Measurements from ENCODE around the gene ABHD6.

DNA sequence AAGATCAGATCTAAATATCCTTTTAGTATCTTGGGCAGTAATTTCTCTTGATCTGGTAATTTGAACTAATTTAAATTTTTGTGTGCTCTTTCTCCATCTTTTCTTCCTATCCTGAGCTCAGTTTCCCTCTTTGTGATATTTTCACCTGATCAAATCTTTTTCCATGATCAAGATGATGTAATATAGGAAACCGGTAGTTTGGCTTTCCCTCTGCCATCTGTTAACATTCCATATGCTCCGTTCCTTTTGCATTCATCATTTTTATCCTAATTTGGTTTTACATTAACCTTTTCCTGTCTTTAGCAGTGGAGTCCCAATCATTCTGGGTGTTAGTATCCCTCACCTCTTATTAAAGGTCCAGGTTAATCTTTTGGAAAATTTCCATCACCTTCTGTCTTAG is 5.9 kb upstream of the ABHD6 start:
- TF ChIP-seq TAF1 (IDR thresholded peaks at IDR 0.05; ENCODE audit: borderline replicate concordance, low read depth, low read length) (no peak), POLR2A (IDR thresholded peaks at IDR 0.05; ENCODE audit: low read depth, low read length) (no peak), POLR2AphosphoS5 (IDR thresholded peaks at IDR 0.05; ENCODE audit: low read depth, low read length) (no peak)

All from GM12892 (cell line).